Fibroblast of skin of back (primary cell): Measurements from ENCODE around the gene SLC41A3.
"Not testable (repeated sequence)": the region's sequence is repeated elsewhere in the genome, so short reads cannot be mapped to it uniquely, and the experiment has no call there.

ENCODE experiments used
- DNase-seq: peaks from one replicate; pipeline ENCODE4 v3.0.0-alpha.2; 2013

The SLC41A3 gene

GRCh38 chr3:125984951-125985350 is 99.0 kb downstream of the SLC41A3 start:
- DNase-seq = not testable (repeated sequence)

GRCh38 chr3:125977104-125977503 is 106.8 kb downstream of the SLC41A3 start:
- DNase-seq = not testable (repeated sequence)

GRCh38 chr3:125976003-125976390 is 107.9 kb downstream of the SLC41A3 start:
- not testable (repeated sequence) for DNase-seq

GRCh38 chr3:125975245-125976002 is 108.5 kb downstream of the SLC41A3 start:
- peak; percentile 6 for DNase-seq

- DNase-seq = peak; percentile 42
Observed at GRCh38 chr3:125971997-125972944, 111.7 kb downstream of the SLC41A3 start.

GRCh38 chr3:125968701-125969592 is 115.0 kb downstream of the SLC41A3 start, which contains the start of gene ROPN1B:
Gene ROPN1B, plus strand, starts transcription at chr3:125969178. Its CDS starts 2,877 bp downstream, at chr3:125972055.
- not testable (repeated sequence) for DNase-seq

- not testable (repeated sequence) for DNase-seq
Observed at GRCh38 chr3:125968121-125968520, 115.8 kb downstream of the SLC41A3 start.

- DNase-seq = no peak
Observed at GRCh38 chr3:125967156-125967555, 116.8 kb downstream of the SLC41A3 start.

GRCh38 chr3:125965505-125965904 is 118.4 kb downstream of the SLC41A3 start:
- no peak for DNase-seq

- DNase-seq = not testable (repeated sequence)
Observed at GRCh38 chr3:125963834-125964233, 120.1 kb downstream of the SLC41A3 start.

GRCh38 chr3:125961289-125961589 is 122.7 kb downstream of the SLC41A3 start:
- no peak for DNase-seq

- no peak for DNase-seq
Observed at GRCh38 chr3:125960456-125961288, 123.3 kb downstream of the SLC41A3 start.

- no peak for DNase-seq
Observed at GRCh38 chr3:125960066-125960424, 123.9 kb downstream of the SLC41A3 start.

- DNase-seq = no peak
Observed at GRCh38 chr3:125959317-125960065, 124.4 kb downstream of the SLC41A3 start.

- DNase-seq = no peak
Observed at GRCh38 chr3:125958511-125959316, 125.2 kb downstream of the SLC41A3 start.

GRCh38 chr3:125957674-125958510 is 126.0 kb downstream of the SLC41A3 start:
- no peak for DNase-seq

- not testable (repeated sequence) for DNase-seq
Observed at GRCh38 chr3:125957020-125957419, 126.9 kb downstream of the SLC41A3 start.
